ENCODE data around the gene HDAC11. TPM values are rescaled to one million over a fixed set of nuclear protein-coding genes. Genes with fewer than 3 reads are reported as not detected.
A peak's percentile ranks its signal among the peaks of the same experiment; 100 is the strongest.

HDAC11 gene
- total and polyA plus RNA-seq, 2 of the 13 experiments (the other 11 are each of a cell fraction or from before 2014, with no cell fraction given): 13.7 to 33.1 TPM

- TF ChIP-seq, protein P1, sequence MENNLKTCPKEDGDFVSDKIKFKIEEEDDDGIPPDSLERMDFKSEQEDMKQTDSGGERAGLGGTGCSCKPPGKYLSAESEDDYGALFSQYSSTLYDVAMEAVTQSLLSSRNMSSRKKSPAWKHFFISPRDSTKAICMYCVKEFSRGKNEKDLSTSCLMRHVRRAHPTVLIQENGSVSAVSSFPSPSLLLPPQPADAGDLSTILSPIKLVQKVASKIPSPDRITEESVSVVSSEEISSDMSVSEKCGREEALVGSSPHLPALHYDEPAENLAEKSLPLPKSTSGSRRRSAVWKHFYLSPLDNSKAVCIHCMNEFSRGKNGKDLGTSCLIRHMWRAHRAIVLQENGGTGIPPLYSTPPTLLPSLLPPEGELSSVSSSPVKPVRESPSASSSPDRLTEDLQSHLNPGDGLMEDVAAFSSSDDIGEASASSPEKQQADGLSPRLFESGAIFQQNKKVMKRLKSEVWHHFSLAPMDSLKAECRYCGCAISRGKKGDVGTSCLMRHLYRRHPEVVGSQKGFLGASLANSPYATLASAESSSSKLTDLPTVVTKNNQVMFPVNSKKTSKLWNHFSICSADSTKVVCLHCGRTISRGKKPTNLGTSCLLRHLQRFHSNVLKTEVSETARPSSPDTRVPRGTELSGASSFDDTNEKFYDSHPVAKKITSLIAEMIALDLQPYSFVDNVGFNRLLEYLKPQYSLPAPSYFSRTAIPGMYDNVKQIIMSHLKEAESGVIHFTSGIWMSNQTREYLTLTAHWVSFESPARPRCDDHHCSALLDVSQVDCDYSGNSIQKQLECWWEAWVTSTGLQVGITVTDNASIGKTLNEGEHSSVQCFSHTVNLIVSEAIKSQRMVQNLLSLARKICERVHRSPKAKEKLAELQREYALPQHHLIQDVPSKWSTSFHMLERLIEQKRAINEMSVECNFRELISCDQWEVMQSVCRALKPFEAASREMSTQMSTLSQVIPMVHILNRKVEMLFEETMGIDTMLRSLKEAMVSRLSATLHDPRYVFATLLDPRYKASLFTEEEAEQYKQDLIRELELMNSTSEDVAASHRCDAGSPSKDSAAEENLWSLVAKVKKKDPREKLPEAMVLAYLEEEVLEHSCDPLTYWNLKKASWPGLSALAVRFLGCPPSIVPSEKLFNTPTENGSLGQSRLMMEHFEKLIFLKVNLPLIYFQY (CRISPR knock-in tag; IDR thresholded peaks at IDR 0.05; ENCODE audit: borderline replicate concordance): peak; percentile 80; the same call in 1 of the 2 replicates
- TF ChIP-seq ZSCAN25 (CRISPR knock-in tag; IDR thresholded peaks at IDR 0.05) (peak; percentile 78), RELA (CRISPR knock-in tag; IDR thresholded peaks at IDR 0.05) (no peak), ZEB1 (IDR thresholded peaks at IDR 0.05; ENCODE audit: insufficient replicate concordance, low read depth) (no peak), YEATS4 (CRISPR knock-in tag; IDR thresholded peaks at IDR 0.05; ENCODE audit: borderline replicate concordance) (peak; percentile 53; the same call in 1 of the 2 replicates), ZNF558 (CRISPR knock-in tag; IDR thresholded peaks at IDR 0.05; ENCODE audit: borderline replicate concordance) (peak; percentile 55), CCDC6 (CRISPR knock-in tag; IDR thresholded peaks at IDR 0.05) (0 out of 2 replicates have a peak, but pooled peaks have one; percentile 27), MZF1 (CRISPR knock-in tag; IDR thresholded peaks at IDR 0.05; ENCODE audit: borderline replicate concordance) (no peak), ZFP36L1 (CRISPR knock-in tag; IDR thresholded peaks at IDR 0.05) (peak; percentile 10; the same call in 1 of the 2 replicates), YEATS2 (CRISPR knock-in tag; IDR thresholded peaks at IDR 0.05; ENCODE audit: borderline replicate concordance) (peak; percentile 61), ZSCAN31 (CRISPR knock-in tag; IDR thresholded peaks at IDR 0.05; ENCODE audit: low read depth) (peak; percentile 75), REPIN1 (CRISPR knock-in tag; IDR thresholded peaks at IDR 0.05; ENCODE audit: borderline replicate concordance, low read depth) (no peak), ZNF225 (CRISPR knock-in tag; IDR thresholded peaks at IDR 0.05) (0 out of 2 replicates have a peak, but pooled peaks have one; percentile 43), JUND (CRISPR knock-in tag; IDR thresholded peaks at IDR 0.05) (no peak), FOSL2 (CRISPR knock-in tag; IDR thresholded peaks at IDR 0.05) (peak; percentile 24), ZNF687 (CRISPR knock-in tag; IDR thresholded peaks at IDR 0.05) (peak; percentile 89), NAIF1 (CRISPR knock-in tag; IDR thresholded peaks at IDR 0.05; ENCODE audit: borderline replicate concordance) (0 out of 2 replicates have a peak, but pooled peaks have one; percentile 26)
- TF ChIP-seq, protein P2, sequence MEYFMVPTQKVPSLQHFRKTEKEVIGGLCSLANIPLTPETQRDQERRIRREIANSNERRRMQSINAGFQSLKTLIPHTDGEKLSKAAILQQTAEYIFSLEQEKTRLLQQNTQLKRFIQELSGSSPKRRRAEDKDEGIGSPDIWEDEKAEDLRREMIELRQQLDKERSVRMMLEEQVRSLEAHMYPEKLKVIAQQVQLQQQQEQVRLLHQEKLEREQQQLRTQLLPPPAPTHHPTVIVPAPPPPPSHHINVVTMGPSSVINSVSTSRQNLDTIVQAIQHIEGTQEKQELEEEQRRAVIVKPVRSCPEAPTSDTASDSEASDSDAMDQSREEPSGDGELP (IDR thresholded peaks at IDR 0.05; ENCODE audit: borderline replicate concordance, low read depth): no peak
- TF ChIP-seq, protein P3, sequence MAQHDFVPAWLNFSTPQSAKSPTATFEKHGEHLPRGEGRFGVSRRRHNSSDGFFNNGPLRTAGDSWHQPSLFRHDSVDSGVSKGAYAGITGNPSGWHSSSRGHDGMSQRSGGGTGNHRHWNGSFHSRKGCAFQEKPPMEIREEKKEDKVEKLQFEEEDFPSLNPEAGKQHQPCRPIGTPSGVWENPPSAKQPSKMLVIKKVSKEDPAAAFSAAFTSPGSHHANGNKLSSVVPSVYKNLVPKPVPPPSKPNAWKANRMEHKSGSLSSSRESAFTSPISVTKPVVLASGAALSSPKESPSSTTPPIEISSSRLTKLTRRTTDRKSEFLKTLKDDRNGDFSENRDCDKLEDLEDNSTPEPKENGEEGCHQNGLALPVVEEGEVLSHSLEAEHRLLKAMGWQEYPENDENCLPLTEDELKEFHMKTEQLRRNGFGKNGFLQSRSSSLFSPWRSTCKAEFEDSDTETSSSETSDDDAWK (CRISPR knock-in tag; IDR thresholded peaks at IDR 0.05): no peak
Observed at GRCh38 chr3:13479582-13480339, at the start of gene HDAC11 (continued).

Measured in HepG2 (cell line).